Testis (tissue), 2 donors: Measurements from ENCODE around the gene MBNL2.

ENCODE experiments used
- CTCF ChIP-seq, 3 experiments: fragments of 450-650 bp in 2 of 3; fragments of 200-600 bp in 1 of 3; sonication (generic) in 1 of 3; IDR thresholded peaks; one replicate each; pipeline ENCODE4 v1.5.1; 2016 to 2019; ENCODE audit warnings: antibody characterized with exemption in 3 of 3, mild to moderate bottlenecking in 2 of 3, moderate library complexity in 1 of 3
- POLR2A ChIP-seq: fragments of 450-650 bp; IDR thresholded peaks from one replicate; pipeline ENCODE4 v1.6.1; 2017; ENCODE audit warnings: antibody characterized with exemption, mild to moderate bottlenecking, moderate library complexity

GRCh38 chr13:97339988-97340749, 118.0 kb downstream of the MBNL2 start:
- no peak for TF ChIP-seq CTCF (IDR thresholded peaks at IDR 0.05)
- no peak for TF ChIP-seq POLR2A
